HCT116 (cell line): ENCODE data around the gene RELL1. TPM values are rescaled to one million over a fixed set of nuclear protein-coding genes. Genes with fewer than 3 reads are reported as not detected.

ENCODE experiments used
- ATAC-seq: fragments of 200-7000 bp; cut with Tn5 transposase; 2 replicates; pipeline ENCODE4 v1.9.1; 2020; ENCODE audit warnings: mild to moderate bottlenecking, moderate library complexity
- BruUV-seq: library from RNA; stranded (reverse); fragments of 400-500 nt; replicated peaks from 2 replicates; lab custom pipeline; 2021; lab: Mats Ljungman, UMichigan
- CTCF ChIA-PET: fragments of 300-600 bp; sonication (Branson Sonifier 250); formaldehyde crosslinking; loops from one replicate; lab custom pipeline; 2021; ENCODE audit warnings: antibody characterized with exemption; lab: Charles Lee
- POLR2A ChIA-PET: fragments of 300-600, 350-600 bp; sonication (Branson Sonifier 250); formaldehyde crosslinking; loops from one replicate; lab custom pipeline; 2021; ENCODE audit warnings: antibody characterized with exemption; lab: Charles Lee
- RAD21 ChIA-PET, 2 experiments: fragments of 300-600 bp; sonication (Branson Sonifier 250); formaldehyde crosslinking; loops; one replicate each; lab custom pipeline; 2023; ENCODE audit warnings: low total read pairs in 2 of 2; ENCODE audit not compliant: uncharacterized antibody in 2 of 2, unreplicated experiment in 2 of 2, low non-redundant PET in 1 of 2; lab: Charles Lee
- DNase-seq: peaks from one replicate; pipeline ENCODE4 v3.0.0-alpha.2; 2010; ENCODE audit warnings: low read depth, low spot score
- H2AFZ ChIP-seq: fragments of 200-600 bp; shearing (Covaris generic), sonication (generic); 2 replicates; pipeline ENCODE4 v1.6.1; 2017; ENCODE audit warnings: low read depth, mixed run types, mixed read lengths, antibody characterized with exemption, low read length; ENCODE audit not compliant: poor library complexity, severe bottlenecking
- H3K27ac ChIP-seq: 2 replicates; pipeline ENCODE4 v1.5.1; 2012; ENCODE audit warnings: low read depth, low read length
- H3K27me3 ChIP-seq: fragments of 200-600 bp; sonication (generic); 2 replicates; pipeline ENCODE4 v1.6.1; 2016; ENCODE audit warnings: mixed run types, low read length, mixed read lengths; ENCODE audit not compliant: insufficient read depth
- H3K36me3 ChIP-seq, 2 experiments: fragments of 200-500 bp in 1 of 2; fragments of 200-600 bp in 1 of 2; sonication (Bioruptor generic) in 1 of 2; sonication (generic) in 1 of 2; 2 replicates each; pipeline versions ENCODE4 v1.5.1 to v1.6.1; 2014 to 2016; ENCODE audit warnings: low read length in 2 of 2, inconsistent platforms in 1 of 2, mixed read lengths in 1 of 2, mixed run types in 1 of 2; ENCODE audit not compliant: insufficient read depth in 2 of 2, control insufficient read depth in 1 of 2
- H3K4me1 ChIP-seq, 2 experiments: fragments of 200-600 bp in 1 of 2; sonication (generic) in 1 of 2; 2 replicates each; pipeline versions ENCODE4 v1.5.1 to v1.6.1; 2012 to 2017; ENCODE audit warnings: low read length in 2 of 2, inconsistent platforms in 1 of 2, mild to moderate bottlenecking in 1 of 2, mixed read lengths in 1 of 2, mixed run types in 1 of 2, moderate library complexity in 1 of 2; ENCODE audit not compliant: insufficient read depth in 2 of 2, control insufficient read depth in 1 of 2
- H3K4me2 ChIP-seq: fragments of 200-600 bp; sonication (generic); 2 replicates; pipeline ENCODE4 v1.6.1; 2017; ENCODE audit warnings: mixed run types, low read length, mixed read lengths
- H3K4me3 ChIP-seq, 2 experiments: fragments of 200-600 bp in 1 of 2; sonication (generic) in 1 of 2; replicated peaks in 1 of 2; 2 replicates each; pipeline ENCODE4 v1.5.1; 2011 to 2016; ENCODE audit warnings: low read length in 2 of 2, control low read depth in 1 of 2, low read depth in 1 of 2, mild to moderate bottlenecking in 1 of 2, mixed read lengths in 1 of 2, mixed run types in 1 of 2
- H3K79me2 ChIP-seq: fragments of 200-600 bp; sonication (generic); 2 replicates; pipeline ENCODE4 v1.6.1; 2017; ENCODE audit warnings: mild to moderate bottlenecking, mixed run types, low read length, moderate library complexity, mixed read lengths; ENCODE audit not compliant: insufficient read depth
- H3K9ac ChIP-seq: fragments of 200-600 bp; sonication (generic); 2 replicates; pipeline ENCODE4 v1.6.1; 2016; ENCODE audit warnings: low read length, mixed read lengths
- H3K9me2 ChIP-seq: fragments of 200-600 bp; sonication (generic), shearing (Covaris generic); 2 replicates; pipeline ENCODE4 v1.6.1; 2017; ENCODE audit warnings: mixed run types, mild to moderate bottlenecking, moderate library complexity; ENCODE audit not compliant: insufficient read depth
- H3K9me3 ChIP-seq, 2 experiments: fragments of 200-500 bp in 1 of 2; fragments of 200-600 bp in 1 of 2; sonication (Bioruptor generic) in 1 of 2; sonication (generic) in 1 of 2; 2 replicates each; pipeline ENCODE4 v1.6.1; 2014 to 2017; ENCODE audit warnings: low read length in 2 of 2, mixed read lengths in 2 of 2, inconsistent platforms in 1 of 2, low read depth in 1 of 2, mild to moderate bottlenecking in 1 of 2, mixed run types in 1 of 2, moderate library complexity in 1 of 2; ENCODE audit not compliant: control insufficient read depth in 1 of 2, insufficient read depth in 1 of 2
- H4K20me1 ChIP-seq: fragments of 200-600 bp; sonication (generic), shearing (Covaris generic); 2 replicates; pipeline ENCODE4 v1.6.1; 2017; ENCODE audit warnings: mixed run types, mild to moderate bottlenecking, moderate library complexity; ENCODE audit not compliant: insufficient read depth
- CBX3 ChIP-seq: IDR thresholded peaks from 2 replicates; pipeline ENCODE4 v1.6.1; 2012; ENCODE audit warnings: low read depth
- EGR1 ChIP-seq: IDR thresholded peaks from 2 replicates; pipeline ENCODE4 v1.6.1; 2012; ENCODE audit warnings: low read depth
- EZH2 ChIP-seq: fragments of 200-600 bp; sonication (generic); IDR thresholded peaks from 2 replicates; pipeline ENCODE4 v1.6.1; 2017; ENCODE audit warnings: antibody characterized with exemption, mixed run types
- EZH2phosphoT487 ChIP-seq: fragments of 200-600 bp; IDR thresholded peaks from 2 replicates; pipeline ENCODE4 v1.6.1; 2018; ENCODE audit warnings: antibody characterized with exemption, borderline replicate concordance
- FOSL1 ChIP-seq: IDR thresholded peaks from 2 replicates; pipeline ENCODE4 v1.6.1; 2012; ENCODE audit warnings: low read depth
- JUND ChIP-seq: IDR thresholded peaks from 2 replicates; pipeline ENCODE4 v1.6.1; 2012
- MAX ChIP-seq: IDR thresholded peaks from 2 replicates; pipeline ENCODE4 v1.6.1; 2012
- POLR2A ChIP-seq: IDR thresholded peaks from 2 replicates; pipeline ENCODE4 v1.7.0; 2011; ENCODE audit warnings: borderline replicate concordance; ENCODE audit not compliant: insufficient read depth, insufficient read length; ENCODE audit errors: extremely low read depth
- POLR2AphosphoS5 ChIP-seq: IDR thresholded peaks from 2 replicates; pipeline ENCODE4 v1.6.1; 2011; ENCODE audit warnings: mild to moderate bottlenecking, low read depth, low read length, moderate library complexity
- REST ChIP-seq: IDR thresholded peaks from 2 replicates; pipeline ENCODE4 v1.6.1; 2012; ENCODE audit warnings: low read depth
- SIN3A ChIP-seq: IDR thresholded peaks from 2 replicates; pipeline ENCODE4 v1.6.1; 2012; ENCODE audit warnings: low read depth
- SP1 ChIP-seq: IDR thresholded peaks from 2 replicates; pipeline ENCODE4 v1.6.1; 2012; ENCODE audit warnings: low read depth
- SRF ChIP-seq: IDR thresholded peaks from 2 replicates; pipeline ENCODE4 v1.6.1; 2012; ENCODE audit warnings: low read depth
- YY1 ChIP-seq: IDR thresholded peaks from 2 replicates; pipeline ENCODE4 v1.6.1; 2011; ENCODE audit warnings: low read length, low read depth, moderate library complexity, mild to moderate bottlenecking; ENCODE audit not compliant: insufficient replicate concordance; ENCODE audit errors: extremely low read depth
- ZBTB33 ChIP-seq: IDR thresholded peaks from 2 replicates; pipeline ENCODE4 v1.6.1; 2011; ENCODE audit warnings: mild to moderate bottlenecking, low read length, moderate library complexity; ENCODE audit not compliant: insufficient replicate concordance; ENCODE audit errors: extremely low read depth
- ZFX ChIP-seq: fragments of 450-650 bp; IDR thresholded peaks from 2 replicates; pipeline ENCODE4 v1.6.1; 2017
- intact Hi-C: fragments of 100-400 bp; cut with micrococcal nuclease; formaldehyde crosslinking; loops from 2 replicates; pipeline ENCODE4 v1.10.0; 2022
- total RNA-seq: library from RNA; stranded (reverse); gene quantifications from one replicate; pipeline ENCODE4 v1.2.1, GENCODE V29; 2021; ENCODE audit not compliant: unreplicated experiment

The RELL1 gene
- total RNA-seq, 1 experiment from 2014 or later: 30.2 TPM

- intact Hi-C loops: no loop called here
Measured at GRCh38 chr4:37634180-37634579, 52.0 kb downstream of the RELL1 start.

GRCh38 chr4:37632836-37633235, 53.3 kb downstream of the RELL1 start:
- H3K9me2 ChIP-seq: no peaks in the 10 kb centered on the region
- H3K4me1 ChIP-seq: peaks cover 9 to 17% of the 10 kb centered on the region in 2 experiments
- H3K36me3 ChIP-seq: peaks cover 2 to 22% of the 10 kb centered on the region in 2 experiments; a peak in 1 of 4 replicates
- H3K9me3 ChIP-seq: no peaks in the 10 kb centered on the region
- DNase-seq (no peak), ATAC-seq (no peak)
- no peak overlapping the region for H3K4me3 ChIP-seq
- intact Hi-C loops: no loop called here
- H3K4me2 ChIP-seq: no peak overlapping the region
- H3K27ac ChIP-seq: no peak overlapping the region
- ChIA-PET CTCF (no interaction called here), RAD21 (no interaction called here), POLR2A (interaction anchor here (0.7 kb wide), 1 partner anchor 83 kb away, joined by 4 read pairs; no protein-coding TSS in a partner anchor)
- H3K9ac ChIP-seq: no peak overlapping the region
- no peaks in the 10 kb centered on the region for H4K20me1 ChIP-seq
- H3K79me2 ChIP-seq: no peaks in the 10 kb centered on the region
- no peak overlapping the region for H2AFZ ChIP-seq
- H3K27me3 ChIP-seq: no peaks in the 10 kb centered on the region
- no TSS peak for BruUV-seq
- TF ChIP-seq MAX: no peak
- TF ChIP-seq REST: no peak
- TF ChIP-seq CBX3: no peak
- no peak for TF ChIP-seq POLR2AphosphoS5
- TF ChIP-seq FOSL1: no peak
- TF ChIP-seq SIN3A: no peak
- no peak for TF ChIP-seq ZFX
- no peak for TF ChIP-seq ZBTB33
- TF ChIP-seq EGR1: no peak
- no peak for TF ChIP-seq SRF
- no peak for TF ChIP-seq JUND
- no peak for TF ChIP-seq EZH2
- TF ChIP-seq SP1: no peak
- no peak for TF ChIP-seq YY1
- TF ChIP-seq EZH2phosphoT487: no peak

More at GRCh38 chr4:37634180-37634579, 52.0 kb downstream of the RELL1 start:
- no peak overlapping the region for H3K4me3 ChIP-seq
- H3K27me3 ChIP-seq: no peaks in the 10 kb centered on the region
- H3K27ac ChIP-seq: no peak overlapping the region
- peaks cover 2 to 22% of the 10 kb centered on the region in 2 experiments; a peak in 1 of 4 replicates for H3K36me3 ChIP-seq
- TF ChIP-seq POLR2A: no peak
- no peaks in the 10 kb centered on the region for H3K79me2 ChIP-seq
- H3K4me2 ChIP-seq: no peak overlapping the region
- ATAC-seq (no peak), DNase-seq (no peak)
- no peaks in the 10 kb centered on the region for H3K9me3 ChIP-seq
- ChIA-PET CTCF (no interaction called here), POLR2A (no interaction called here), RAD21 (no interaction called here)
- H3K4me1 ChIP-seq: peaks cover 6 to 9% of the 10 kb centered on the region in 2 experiments
- H3K9ac ChIP-seq: no peak overlapping the region
- no peak overlapping the region for H2AFZ ChIP-seq
- BruUV-seq: no TSS peak
- H3K9me2 ChIP-seq: no peaks in the 10 kb centered on the region
- no peaks in the 10 kb centered on the region for H4K20me1 ChIP-seq
